Activated CD4-positive, alpha-beta T cell treated with anti-CD3 and anti-CD28 coated beads for 4 hours (primary cell): Measurements from ENCODE around the gene SCGB1D4.

Experiments used
- DNase-seq, 2 donors: peaks; one replicate each; pipeline ENCODE4 v3.0.0-alpha.2; 2020

Gene SCGB1D4

GRCh38 chr11:62273284-62273683, 25.6 kb downstream of the SCGB1D4 start:
- DNase-seq, result no peak

DNA sequence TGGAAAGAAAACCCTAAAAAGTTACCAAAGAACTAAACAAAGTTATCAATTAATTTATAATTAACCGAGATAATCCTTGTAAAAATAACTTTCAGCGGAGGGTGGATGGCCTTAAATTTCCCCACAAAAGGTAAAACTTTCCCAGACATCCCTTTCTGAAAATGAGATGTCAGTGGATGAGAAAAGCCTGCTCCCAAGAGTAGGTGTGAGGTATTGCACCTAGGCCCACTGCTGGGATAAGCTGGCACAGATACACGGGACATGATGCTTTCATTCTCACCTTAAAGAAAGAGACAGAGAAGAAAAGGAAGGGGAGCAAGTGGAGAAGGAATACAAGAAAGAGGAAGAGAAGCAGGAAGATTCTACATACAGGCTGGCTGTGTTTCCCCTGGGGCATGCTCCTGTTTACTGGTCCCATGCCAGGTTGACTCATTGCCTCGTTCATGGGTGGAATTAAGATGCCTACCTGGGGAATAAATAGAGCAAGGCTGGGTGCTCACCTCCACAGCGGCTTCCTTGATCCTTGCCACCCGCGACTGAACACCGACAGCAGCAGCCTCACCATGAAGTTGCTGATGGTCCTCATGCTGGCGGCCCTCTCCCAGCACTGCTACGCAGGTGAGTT, 29.1 kb downstream of the SCGB1D4 start, which contains the start of gene SCGB2A2:
Gene SCGB2A2 (plus strand): TSS at position 505 of the 625 bp plus-strand sequence. CDS start 59 bp downstream, at position 564.
- no peak for DNase-seq

DNA sequence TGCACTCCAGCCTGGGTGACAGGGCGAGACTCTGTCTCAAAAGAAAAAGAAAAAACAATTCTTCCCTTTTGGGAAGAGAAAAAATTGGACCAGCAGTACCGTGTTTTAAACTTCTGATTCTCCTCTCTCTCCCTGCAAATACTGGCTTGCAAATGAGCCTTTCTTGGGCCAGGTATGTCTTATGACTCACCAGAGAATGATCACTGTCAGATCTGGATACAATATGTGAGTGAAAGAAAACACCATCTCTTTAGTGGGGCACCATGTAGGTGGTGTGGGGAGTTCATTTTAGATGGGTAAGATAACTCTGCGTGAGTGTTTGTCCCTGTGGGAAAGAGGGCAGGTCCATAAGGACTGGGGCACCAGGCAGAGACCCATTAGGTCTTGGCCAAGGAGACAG, 31.3 kb downstream of the SCGB1D4 start:
- DNase-seq, result no peak

- no peak for DNase-seq
Measured at GRCh38 chr11:62267050-62267449, 31.8 kb downstream of the SCGB1D4 start.

GRCh38 chr11:62266558-62266957, 32.3 kb downstream of the SCGB1D4 start:
- no peak for DNase-seq

- DNase-seq, result no peak
Measured at GRCh38 chr11:62264004-62264403, 34.9 kb downstream of the SCGB1D4 start.

DNA sequence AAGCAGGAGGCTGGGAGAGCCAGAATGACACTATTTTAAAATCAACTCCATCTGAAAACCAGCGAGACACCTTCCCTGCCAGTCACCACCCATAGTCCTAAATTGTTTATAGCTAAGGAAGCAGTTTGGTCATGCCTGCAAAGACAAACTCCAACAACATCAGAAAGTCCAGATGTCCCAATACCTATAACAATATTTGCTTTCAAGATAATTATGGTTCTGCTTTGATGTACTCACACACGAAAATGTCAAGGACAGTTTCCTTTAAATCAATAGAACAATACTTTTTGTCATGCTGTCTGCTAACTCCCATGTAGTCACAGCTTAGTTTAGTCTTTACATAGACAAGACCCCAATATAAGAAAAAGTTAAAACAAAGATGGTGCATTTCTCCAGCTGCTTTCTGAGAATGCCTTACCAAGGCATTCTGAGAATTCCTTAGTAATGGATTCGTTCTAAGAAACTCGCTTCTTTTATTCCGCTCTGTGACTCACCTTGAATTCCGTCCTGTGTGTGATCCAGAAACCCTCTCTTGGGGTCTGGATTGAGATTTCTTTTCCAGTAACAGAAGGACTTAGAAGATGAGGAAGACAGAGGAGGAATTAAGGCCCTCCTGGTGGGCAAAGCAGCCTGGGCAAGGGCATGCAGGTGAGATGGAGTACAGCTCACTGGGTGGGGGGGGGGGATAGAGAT, 38.5 kb downstream of the SCGB1D4 start:
- no peak for DNase-seq

- no peak for DNase-seq
Measured at GRCh38 chr11:62256281-62256680, 42.6 kb downstream of the SCGB1D4 start.

- no peak for DNase-seq
Measured at GRCh38 chr11:62253999-62254542, 44.8 kb downstream of the SCGB1D4 start.

DNA sequence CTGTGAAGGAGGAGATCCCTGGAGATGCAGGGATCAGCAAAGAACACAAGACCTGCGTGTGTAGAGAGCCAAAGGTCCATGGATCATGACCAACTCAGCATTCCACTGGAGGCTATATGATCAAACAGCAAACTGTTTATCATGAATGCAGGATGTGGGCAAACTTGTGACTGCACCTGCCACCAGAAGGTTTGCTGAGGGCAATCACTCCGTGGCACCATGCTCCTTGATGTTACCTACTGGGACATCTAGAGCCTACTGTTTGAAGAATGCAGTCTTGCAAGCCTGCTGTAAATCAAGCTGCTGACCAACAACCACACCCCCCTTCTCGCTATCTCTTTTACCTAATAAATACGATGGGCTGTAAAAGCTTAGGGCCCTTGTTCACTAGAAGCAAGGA, 47.2 kb downstream of the SCGB1D4 start:
- no peak for DNase-seq
